HUES6 (cell line): ENCODE measurements around the gene VDAC1.

ENCODE experiments used
- H3K27ac ChIP-seq: 2 replicates; pipeline ENCODE4 v1.7.0; 2013; ENCODE audit warnings: low read depth, mild to moderate bottlenecking, low read length, inconsistent platforms
- H3K27me3 ChIP-seq: 2 replicates; pipeline ENCODE4 v1.6.1; 2013; ENCODE audit warnings: low read length; ENCODE audit not compliant: control insufficient read depth, insufficient read depth
- H3K36me3 ChIP-seq: 2 replicates; pipeline ENCODE4 v1.6.1; 2013; ENCODE audit warnings: low read length; ENCODE audit not compliant: control insufficient read depth, insufficient read depth
- H3K4me1 ChIP-seq: 2 replicates; pipeline ENCODE4 v1.6.1; 2013; ENCODE audit warnings: low read length; ENCODE audit not compliant: control insufficient read depth, insufficient read depth
- H3K4me3 ChIP-seq: 2 replicates; pipeline ENCODE4 v1.5.1; 2013; ENCODE audit warnings: low read depth, low read length
- H3K9ac ChIP-seq: one replicate; pipeline ENCODE4 v1.6.1; 2013; ENCODE audit warnings: mild to moderate bottlenecking, low read length
- H3K9me3 ChIP-seq: 2 replicates; pipeline ENCODE4 v1.6.1; 2013; ENCODE audit warnings: low read depth, low read length; ENCODE audit not compliant: control insufficient read depth, insufficient read depth

The VDAC1 gene

DNA sequence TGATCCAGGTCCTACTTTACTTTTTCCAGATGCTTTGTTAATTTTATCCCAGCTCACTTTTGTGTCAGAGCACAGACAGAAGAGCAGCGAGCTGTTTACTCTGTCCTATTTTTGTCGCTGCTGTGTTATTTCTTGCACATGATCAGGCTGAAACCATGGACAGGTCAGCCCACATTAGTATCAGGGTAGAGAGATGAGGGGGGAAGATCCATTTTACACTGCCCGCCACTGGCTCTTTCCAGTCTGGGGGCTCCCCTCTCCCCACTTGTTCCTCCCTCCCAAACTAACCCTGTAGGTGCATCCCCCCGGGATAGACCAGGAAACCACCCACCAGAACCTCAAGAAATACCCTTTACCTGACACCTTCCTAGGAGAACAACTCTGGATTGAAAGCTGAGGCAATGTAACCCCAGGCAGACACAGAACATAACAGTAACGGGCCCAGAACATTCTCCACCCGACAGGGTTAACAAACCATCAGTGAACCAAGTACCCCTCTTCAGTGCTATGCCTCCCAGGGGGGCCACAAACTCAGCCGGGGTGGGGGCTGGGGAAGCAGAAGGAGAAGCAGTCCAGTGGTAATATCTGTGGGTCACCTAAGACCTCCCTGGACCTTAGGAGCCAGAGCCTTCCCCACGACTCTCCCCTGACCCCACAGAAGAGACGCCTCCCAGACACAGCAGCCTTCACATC is 10.3 kb downstream of the VDAC1 start:
- no peak overlapping the region for H3K9ac ChIP-seq
- H3K36me3 ChIP-seq: peaks cover 31% of the 10 kb centered on the region
- H3K9me3 ChIP-seq: no peaks in the 10 kb centered on the region
- H3K27me3 ChIP-seq: no peaks in the 10 kb centered on the region
- peaks cover 28% of the 10 kb centered on the region for H3K4me1 ChIP-seq
- no peak overlapping the region for H3K27ac ChIP-seq
- H3K4me3 ChIP-seq: no peak overlapping the region

DNA sequence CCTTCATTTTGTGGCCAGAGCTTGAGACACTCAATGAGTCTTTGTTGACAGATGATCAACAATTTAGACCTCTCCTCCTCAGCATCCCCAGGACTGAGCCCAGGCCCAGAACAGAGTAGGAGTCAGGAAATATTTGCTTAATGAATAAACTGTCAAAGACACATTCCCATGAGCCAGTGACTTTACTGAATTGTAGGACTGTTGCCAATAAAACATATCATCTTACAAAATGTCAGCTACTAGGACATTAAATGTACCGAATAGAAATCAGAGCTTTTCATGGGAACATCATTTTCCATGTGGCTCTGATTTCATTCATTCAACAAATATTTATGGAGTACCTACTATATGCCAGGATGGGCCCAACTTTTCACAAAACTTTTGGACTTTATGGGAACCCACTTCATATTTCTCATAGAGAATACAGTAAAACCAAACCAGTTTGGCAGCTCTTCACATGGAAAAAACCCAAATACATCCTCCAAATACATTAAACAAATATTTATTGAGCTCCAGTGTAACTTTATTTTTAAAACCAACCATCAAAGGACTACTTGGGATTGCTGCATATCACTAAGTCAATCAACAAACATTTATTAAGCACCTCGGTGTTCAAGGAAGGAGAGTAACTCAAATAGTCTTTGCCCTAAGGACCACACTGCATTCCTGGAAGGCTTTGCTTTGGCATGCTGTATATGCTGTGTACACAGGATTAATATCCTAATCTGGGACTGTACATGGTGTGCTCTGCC is 11.4 kb downstream of the VDAC1 start:
- H3K4me3 ChIP-seq: no peak overlapping the region

DNA sequence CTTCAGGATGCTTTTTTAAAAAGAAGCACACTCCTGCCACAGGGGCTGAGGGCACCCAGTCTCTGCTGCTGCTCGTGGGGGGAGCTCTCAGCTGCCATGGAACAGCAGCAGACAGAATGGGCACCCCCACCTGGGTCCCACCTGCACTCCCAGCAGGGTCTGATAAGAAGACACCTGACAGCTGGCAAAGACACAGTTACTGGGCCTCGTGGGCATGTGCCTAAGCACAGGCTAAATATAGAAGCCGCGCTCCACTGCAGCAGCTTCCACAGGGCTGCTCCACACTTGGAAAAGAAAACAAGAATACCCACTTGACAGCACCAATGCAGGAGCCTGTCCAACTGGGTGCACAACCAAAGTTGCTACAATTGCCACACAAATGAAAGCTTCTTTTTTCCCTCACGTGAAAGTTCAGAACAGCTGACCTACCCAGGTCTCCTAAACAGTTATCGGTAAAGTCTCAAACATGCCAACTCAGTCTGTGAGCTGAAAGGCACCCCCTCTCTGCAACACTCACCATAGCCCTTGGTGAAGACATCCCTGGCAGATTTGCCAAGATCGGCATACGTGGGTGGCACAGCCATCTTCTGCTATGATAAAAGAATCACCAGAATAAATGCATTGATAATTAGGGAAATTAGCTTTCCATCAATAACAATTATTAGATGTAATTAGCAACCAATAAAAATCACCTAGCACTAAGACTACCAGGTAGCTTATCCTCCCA is 12.2 kb downstream of the VDAC1 start:
- Histone ChIP-seq H3K4me3 (no peak overlapping the region), H3K9ac (no peak overlapping the region), H3K4me1 (peaks cover 26% of the 10 kb centered on the region), H3K9me3 (no peaks in the 10 kb centered on the region), H3K27ac (no peak overlapping the region), H3K36me3 (peaks cover 48% of the 10 kb centered on the region), H3K27me3 (no peaks in the 10 kb centered on the region)

More for the DNA sequence above, 11.4 kb downstream of the VDAC1 start:
- Histone ChIP-seq H3K27me3 (no peaks in the 10 kb centered on the region), H3K36me3 (peaks cover 41% of the 10 kb centered on the region), H3K27ac (no peak overlapping the region), H3K9ac (no peak overlapping the region), H3K9me3 (no peaks in the 10 kb centered on the region), H3K4me1 (peaks cover 26% of the 10 kb centered on the region)

DNA sequence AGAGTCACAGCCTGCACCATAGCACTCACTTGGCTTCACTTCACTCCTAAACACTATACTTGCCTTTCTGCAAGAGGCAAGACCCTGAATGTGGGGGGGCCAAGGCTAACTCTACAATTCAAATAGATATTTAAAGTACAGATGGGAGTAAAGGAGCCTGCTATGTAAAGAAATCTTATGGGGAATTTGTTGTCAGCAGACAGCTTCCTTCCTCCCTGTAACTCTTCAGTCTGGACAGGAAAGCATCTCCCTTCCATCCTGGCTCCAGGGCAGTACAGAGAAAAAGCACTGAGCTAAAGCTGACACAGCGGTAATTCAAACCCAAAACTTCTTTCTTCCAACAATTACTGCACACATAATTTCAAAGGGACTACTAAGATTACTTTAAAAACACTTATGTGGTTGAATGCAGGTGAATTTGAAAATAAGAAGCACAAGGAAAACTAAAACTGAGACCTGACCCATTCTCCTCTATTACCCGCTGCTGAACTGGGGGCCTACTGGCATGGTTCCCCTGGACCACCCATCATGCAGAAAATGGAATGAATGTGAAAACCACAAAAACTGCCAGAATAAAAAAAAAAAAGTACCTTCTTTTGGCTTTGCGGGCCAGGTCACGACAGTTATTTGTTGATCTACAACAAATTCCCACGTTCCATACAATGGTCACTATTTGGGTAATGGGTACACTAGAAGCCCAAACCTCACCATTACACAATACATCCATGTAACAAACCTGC is 13.4 kb downstream of the VDAC1 start:
- no peak overlapping the region for H3K4me3 ChIP-seq
- H3K27me3 ChIP-seq: no peaks in the 10 kb centered on the region
- H3K4me1 ChIP-seq: peaks cover 17% of the 10 kb centered on the region
- H3K36me3 ChIP-seq: peaks cover 61% of the 10 kb centered on the region
- H3K9me3 ChIP-seq: no peaks in the 10 kb centered on the region
- H3K27ac ChIP-seq: no peak overlapping the region
- no peak overlapping the region for H3K9ac ChIP-seq

DNA sequence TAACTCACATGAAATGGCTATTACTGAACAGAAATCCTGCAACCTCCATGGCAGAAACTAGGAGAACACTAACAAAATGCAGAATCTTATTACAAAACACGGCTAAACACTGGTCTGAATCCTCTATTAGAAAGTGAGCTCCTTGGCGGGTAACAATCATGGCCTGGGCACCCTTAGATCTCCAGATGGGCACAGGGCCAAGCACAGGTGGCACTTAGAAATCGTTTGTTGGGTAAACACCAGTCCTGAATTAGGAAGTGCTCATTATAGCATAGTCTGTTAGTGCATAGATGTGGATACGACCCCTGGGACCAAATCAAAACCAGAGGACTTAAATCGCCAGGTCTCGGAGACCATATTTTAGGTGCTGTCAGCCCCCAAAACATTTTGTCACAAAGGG is 14.4 kb downstream of the VDAC1 start:
- Histone ChIP-seq H3K27me3 (no peaks in the 10 kb centered on the region), H3K4me3 (no peak overlapping the region), H3K27ac (no peak overlapping the region), H3K9me3 (no peaks in the 10 kb centered on the region), H3K36me3 (peaks cover 70% of the 10 kb centered on the region), H3K4me1 (peaks cover 8% of the 10 kb centered on the region), H3K9ac (no peak overlapping the region)

DNA sequence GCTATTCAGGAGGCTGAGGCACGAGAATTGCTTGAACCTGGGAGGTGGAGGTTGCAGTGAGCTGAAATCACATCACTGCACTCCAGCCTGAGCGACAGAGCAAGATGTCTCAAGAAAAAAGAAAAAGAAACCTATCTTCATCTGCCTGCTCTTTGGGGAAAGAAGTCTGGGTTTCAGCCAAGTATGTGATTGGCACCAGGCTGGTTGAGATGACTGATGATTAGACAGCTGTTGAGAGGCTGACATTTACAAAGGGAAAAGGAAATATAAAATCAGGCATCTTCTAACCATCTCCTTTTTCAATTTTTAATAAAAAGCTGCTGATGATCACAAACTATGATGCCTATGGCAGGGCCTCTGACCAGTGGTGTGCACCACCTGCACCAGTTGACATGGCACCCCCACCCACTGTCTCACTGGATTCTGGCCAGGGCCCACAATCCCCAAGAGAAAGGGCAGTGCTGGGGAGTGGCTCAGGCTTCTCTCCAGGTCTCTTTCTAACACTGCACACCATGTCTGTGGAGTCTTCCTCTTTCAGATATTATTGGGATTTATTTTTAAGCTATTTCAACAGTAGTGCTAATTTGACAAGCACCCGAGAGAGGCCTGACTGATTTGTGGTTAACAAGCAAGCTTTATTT is 19.1 kb downstream of the VDAC1 start:
- Histone ChIP-seq H3K36me3 (peaks cover 88% of the 10 kb centered on the region), H3K9ac (no peak overlapping the region)

DNA sequence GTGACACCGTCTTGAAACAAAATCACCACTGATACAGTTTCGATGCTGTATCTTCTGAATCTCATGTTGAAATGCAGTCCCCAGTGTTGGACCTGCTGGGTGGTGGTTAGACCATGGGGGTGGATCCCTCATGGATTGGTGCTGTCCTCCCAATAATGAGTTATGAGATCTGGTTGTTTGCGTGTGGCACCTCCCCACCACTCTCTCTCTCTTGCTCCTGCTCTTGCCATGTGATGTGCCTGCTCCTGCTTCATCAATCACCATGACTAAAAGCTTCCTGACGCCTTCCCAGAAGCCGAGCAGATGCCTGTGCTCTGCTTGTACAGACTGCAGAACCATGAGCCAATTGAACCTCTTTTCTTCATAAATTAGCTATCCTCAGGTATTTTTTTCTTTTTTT is 21.1 kb downstream of the VDAC1 start:
- Histone ChIP-seq H3K4me3 (no peak overlapping the region), H3K27ac (no peak overlapping the region), H3K9ac (no peak overlapping the region), H3K9me3 (no peaks in the 10 kb centered on the region), H3K36me3 (peaks cover 86% of the 10 kb centered on the region), H3K4me1 (no peaks in the 10 kb centered on the region), H3K27me3 (no peaks in the 10 kb centered on the region)

More for the DNA sequence above, 19.1 kb downstream of the VDAC1 start:
- no peaks in the 10 kb centered on the region for H3K4me1 ChIP-seq
- no peak overlapping the region for H3K27ac ChIP-seq
- H3K27me3 ChIP-seq: no peaks in the 10 kb centered on the region
- H3K4me3 ChIP-seq: no peak overlapping the region
- H3K9me3 ChIP-seq: no peaks in the 10 kb centered on the region

DNA sequence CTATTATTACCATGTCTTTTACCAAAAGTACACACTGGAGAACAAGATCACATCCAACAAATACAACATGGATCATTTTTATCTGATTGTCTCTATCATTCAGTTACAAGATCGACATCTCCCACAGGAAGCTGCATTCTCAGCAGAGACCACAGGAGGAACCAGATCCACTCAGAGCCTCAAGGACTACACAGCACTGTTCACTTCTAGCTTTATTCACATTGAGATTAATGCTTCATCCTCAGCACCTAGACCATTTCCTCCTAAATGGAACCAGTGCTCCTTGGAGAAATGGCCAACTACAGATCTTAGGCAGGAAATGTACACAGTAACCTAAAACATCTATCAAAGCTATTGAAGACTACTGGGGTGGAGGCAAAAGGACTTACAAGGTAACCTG is 23.1 kb downstream of the VDAC1 start:
- H3K27ac ChIP-seq: no peak overlapping the region
- H3K9me3 ChIP-seq: no peaks in the 10 kb centered on the region
- H3K36me3 ChIP-seq: peaks cover 86% of the 10 kb centered on the region
- no peaks in the 10 kb centered on the region for H3K4me1 ChIP-seq
- H3K4me3 ChIP-seq: no peak overlapping the region
- H3K27me3 ChIP-seq: no peaks in the 10 kb centered on the region
- H3K9ac ChIP-seq: no peak overlapping the region

DNA sequence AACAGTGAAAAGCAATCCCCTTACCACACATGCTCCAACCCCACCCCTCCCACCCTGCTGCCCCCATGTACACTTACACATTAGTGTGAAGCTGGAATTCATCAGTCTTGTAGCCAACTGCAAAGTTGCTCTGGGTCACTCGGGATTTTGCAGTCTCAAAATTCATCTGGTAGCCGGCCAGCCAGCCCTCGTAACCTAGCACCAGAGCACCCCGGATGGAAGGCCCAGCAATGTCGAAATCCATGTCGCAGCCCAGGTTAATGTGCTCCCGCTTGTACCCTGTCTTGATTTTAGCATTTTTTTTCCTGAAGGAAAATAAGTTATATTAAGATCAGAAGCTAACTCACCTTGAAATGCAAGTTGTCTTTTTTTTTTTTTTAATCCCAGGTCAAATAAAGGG is 24.1 kb downstream of the VDAC1 start:
- Histone ChIP-seq H3K27ac (no peak overlapping the region), H3K4me1 (no peaks in the 10 kb centered on the region), H3K36me3 (peaks cover 86% of the 10 kb centered on the region), H3K9ac (no peak overlapping the region), H3K9me3 (no peaks in the 10 kb centered on the region), H3K27me3 (no peaks in the 10 kb centered on the region), H3K4me3 (no peak overlapping the region)

DNA sequence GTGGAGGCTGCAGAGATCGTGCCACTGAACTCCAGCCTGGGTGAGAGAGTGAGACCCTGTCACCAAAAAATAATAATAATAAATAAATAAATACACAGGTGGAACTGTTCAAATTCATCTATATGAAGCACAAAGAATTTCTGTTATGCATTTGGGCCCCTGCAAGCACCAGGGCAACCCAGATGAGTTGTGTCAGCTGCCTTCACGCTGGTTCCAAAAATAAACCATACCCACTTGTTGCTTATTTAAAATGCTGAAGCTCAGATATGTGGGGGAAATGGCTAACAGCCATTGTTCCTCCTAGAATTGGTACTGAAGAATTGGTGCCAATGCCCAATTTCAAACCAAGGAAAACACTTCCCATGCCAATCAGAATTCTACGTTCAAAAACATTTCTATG is 25.8 kb downstream of the VDAC1 start:
- H3K36me3 ChIP-seq: peaks cover 87% of the 10 kb centered on the region
- H3K9ac ChIP-seq: no peak overlapping the region
- H3K27ac ChIP-seq: no peak overlapping the region
- no peaks in the 10 kb centered on the region for H3K4me1 ChIP-seq
- H3K9me3 ChIP-seq: no peaks in the 10 kb centered on the region
- H3K27me3 ChIP-seq: no peaks in the 10 kb centered on the region
- no peak overlapping the region for H3K4me3 ChIP-seq
